Ishikawa (cell line): ENCODE measurements around the gene RNF215.

ENCODE experiments used
- CEBPB ChIP-seq: IDR thresholded peaks from 2 replicates; pipeline ENCODE4 v1.6.1; 2012
- EGR1 ChIP-seq: IDR thresholded peaks from 2 replicates; pipeline ENCODE4 v1.6.1; 2012
- EP300 ChIP-seq: IDR thresholded peaks from 2 replicates; pipeline ENCODE4 v1.6.1; 2012; ENCODE audit warnings: borderline replicate concordance
- NFIC ChIP-seq: IDR thresholded peaks from 2 replicates; pipeline ENCODE4 v1.6.1; 2012
- RAD21 ChIP-seq: IDR thresholded peaks from 2 replicates; pipeline ENCODE4 v1.6.1; 2012; ENCODE audit warnings: low read depth
- TAF1 ChIP-seq: IDR thresholded peaks from 2 replicates; pipeline ENCODE4 v1.6.1; 2012; ENCODE audit warnings: low read depth, mild to moderate bottlenecking
- TCF12 ChIP-seq: IDR thresholded peaks from 2 replicates; pipeline ENCODE4 v1.6.1; 2012; ENCODE audit warnings: low read depth
- TEAD4 ChIP-seq: IDR thresholded peaks from 2 replicates; pipeline ENCODE4 v1.6.1; 2012
- YY1 ChIP-seq: IDR thresholded peaks from 2 replicates; pipeline ENCODE4 v1.6.1; 2012; ENCODE audit warnings: low read depth
- TF ChIP-seq, protein P1 (sequence below): IDR thresholded peaks from 2 replicates; pipeline ENCODE4 v1.6.1; 2012; ENCODE audit warnings: low read depth, mild to moderate bottlenecking
- TF ChIP-seq, protein P2 (sequence below): IDR thresholded peaks from 2 replicates; pipeline ENCODE4 v1.6.1; 2012

DNA sequence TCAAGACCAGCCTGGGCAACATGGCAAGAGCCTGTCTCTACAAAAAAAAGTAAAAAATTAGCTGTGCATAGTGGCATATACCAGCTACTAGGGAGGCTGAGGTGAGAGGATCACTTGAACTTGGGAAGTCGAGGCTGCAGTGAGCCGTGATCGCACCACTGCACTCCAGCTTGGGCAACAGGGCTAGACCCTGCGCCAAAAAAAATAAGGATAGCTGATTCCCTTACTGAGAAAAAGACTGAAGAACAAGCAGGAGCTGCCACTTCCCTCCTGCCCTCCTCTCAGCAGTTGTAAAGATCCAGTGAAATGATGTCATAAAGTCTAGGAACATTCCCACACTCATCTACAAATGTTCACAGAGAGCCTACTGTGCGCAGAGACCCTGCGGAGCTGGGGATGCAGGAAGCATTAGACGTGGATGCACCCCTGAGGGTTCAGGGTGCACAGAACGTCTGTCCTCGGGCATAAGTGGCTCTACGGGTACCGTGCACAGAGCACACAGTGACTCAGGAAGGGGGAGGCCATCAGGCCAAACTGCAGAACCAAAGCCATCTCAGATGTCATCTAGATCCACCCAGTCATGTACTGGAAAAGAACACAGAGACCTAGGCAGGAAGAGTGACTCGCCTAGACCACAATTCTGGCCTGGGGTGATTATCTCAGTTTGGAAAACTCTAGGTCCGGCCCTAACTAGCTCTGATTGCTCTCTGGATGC lies 21.3 kb upstream of the RNF215 start:
- no peak for TF ChIP-seq NFIC
- TF ChIP-seq, protein P1, sequence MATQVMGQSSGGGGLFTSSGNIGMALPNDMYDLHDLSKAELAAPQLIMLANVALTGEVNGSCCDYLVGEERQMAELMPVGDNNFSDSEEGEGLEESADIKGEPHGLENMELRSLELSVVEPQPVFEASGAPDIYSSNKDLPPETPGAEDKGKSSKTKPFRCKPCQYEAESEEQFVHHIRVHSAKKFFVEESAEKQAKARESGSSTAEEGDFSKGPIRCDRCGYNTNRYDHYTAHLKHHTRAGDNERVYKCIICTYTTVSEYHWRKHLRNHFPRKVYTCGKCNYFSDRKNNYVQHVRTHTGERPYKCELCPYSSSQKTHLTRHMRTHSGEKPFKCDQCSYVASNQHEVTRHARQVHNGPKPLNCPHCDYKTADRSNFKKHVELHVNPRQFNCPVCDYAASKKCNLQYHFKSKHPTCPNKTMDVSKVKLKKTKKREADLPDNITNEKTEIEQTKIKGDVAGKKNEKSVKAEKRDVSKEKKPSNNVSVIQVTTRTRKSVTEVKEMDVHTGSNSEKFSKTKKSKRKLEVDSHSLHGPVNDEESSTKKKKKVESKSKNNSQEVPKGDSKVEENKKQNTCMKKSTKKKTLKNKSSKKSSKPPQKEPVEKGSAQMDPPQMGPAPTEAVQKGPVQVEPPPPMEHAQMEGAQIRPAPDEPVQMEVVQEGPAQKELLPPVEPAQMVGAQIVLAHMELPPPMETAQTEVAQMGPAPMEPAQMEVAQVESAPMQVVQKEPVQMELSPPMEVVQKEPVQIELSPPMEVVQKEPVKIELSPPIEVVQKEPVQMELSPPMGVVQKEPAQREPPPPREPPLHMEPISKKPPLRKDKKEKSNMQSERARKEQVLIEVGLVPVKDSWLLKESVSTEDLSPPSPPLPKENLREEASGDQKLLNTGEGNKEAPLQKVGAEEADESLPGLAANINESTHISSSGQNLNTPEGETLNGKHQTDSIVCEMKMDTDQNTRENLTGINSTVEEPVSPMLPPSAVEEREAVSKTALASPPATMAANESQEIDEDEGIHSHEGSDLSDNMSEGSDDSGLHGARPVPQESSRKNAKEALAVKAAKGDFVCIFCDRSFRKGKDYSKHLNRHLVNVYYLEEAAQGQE = no peak
- no peak for TF ChIP-seq EP300
- TF ChIP-seq TCF12 = no peak
- TF ChIP-seq YY1 = no peak
- TF ChIP-seq RAD21 = no peak
- TF ChIP-seq TAF1 = no peak
- TF ChIP-seq, protein P2, sequence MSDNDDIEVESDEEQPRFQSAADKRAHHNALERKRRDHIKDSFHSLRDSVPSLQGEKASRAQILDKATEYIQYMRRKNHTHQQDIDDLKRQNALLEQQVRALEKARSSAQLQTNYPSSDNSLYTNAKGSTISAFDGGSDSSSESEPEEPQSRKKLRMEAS = no peak
- no peak for TF ChIP-seq TEAD4
- no peak for TF ChIP-seq EGR1
- TF ChIP-seq CEBPB = no peak
